Suprapubic skin (tissue), 4 donors: ENCODE measurements around the gene TSNAX.

Source experiments
- CTCF ChIP-seq, 2 donors: fragments of 200-600 bp in 1 of 2; fragments of 450-650 bp in 1 of 2; sonication (generic) in 1 of 2; IDR thresholded peaks; one replicate each; pipeline ENCODE4 v1.5.1; 2016 to 2019; ENCODE audit warnings: antibody characterized with exemption in 2 of 2, mild to moderate bottlenecking in 1 of 2, moderate library complexity in 1 of 2
- EP300 ChIP-seq: sonication (generic); formaldehyde crosslinking; IDR thresholded peaks from one replicate; pipeline ENCODE4 v1.6.1; 2017; ENCODE audit warnings: antibody characterized with exemption
- POLR2A ChIP-seq, 2 donors: fragments of 450-650 bp; IDR thresholded peaks; one replicate each; pipeline ENCODE4 v1.6.1; 2017; ENCODE audit warnings: antibody characterized with exemption in 2 of 2, mild to moderate bottlenecking in 2 of 2, moderate library complexity in 2 of 2
- POLR2AphosphoS5 ChIP-seq, 3 donors: sonication (generic); formaldehyde crosslinking; IDR thresholded peaks; one replicate each; pipeline ENCODE4 v1.6.1; 2017; ENCODE audit warnings: antibody characterized with exemption in 3 of 3

GRCh38 chr1:231610388-231610787 is 81.9 kb downstream of the TSNAX start:
- TF ChIP-seq POLR2AphosphoS5 (IDR thresholded peaks at IDR 0.05) (no peak), CTCF (IDR thresholded peaks at IDR 0.05) (no peak), EP300 (no peak), POLR2A (IDR thresholded peaks at IDR 0.05) (no peak)
